Stimulated activated naive B cell treated with anti-CD40 and anti-IgM and Interleukin-4, amounts not matched to agents 10 μg/mL and 1 μg/mL and 100 μg/mL, for 72 hours (primary cell): ENCODE measurements around the gene PTPRR.
"Not testable (repeated sequence)": the region's sequence is repeated elsewhere in the genome, so short reads cannot be mapped to it uniquely, and the experiment has no call there.

Source experiments
- ATAC-seq, 2 donors: fragments of 150-1000 bp; cut with Tn5 transposase; replicated peaks; 2 replicates each; pipeline ENCODE4 v1.10.0; 2021; ENCODE audit warnings: moderate library complexity in 1 of 2
- DNase-seq: peaks from one replicate; pipeline ENCODE4 v3.0.0; 2021
- H3K27ac Mint-ChIP-seq: one replicate; pipeline ENCODE4 v1.8.0; 2022; ENCODE audit warnings: mild to moderate bottlenecking, mixed read lengths
- H3K27me3 Mint-ChIP-seq, 2 donors: one replicate each; pipeline ENCODE4 v1.8.0; 2022; ENCODE audit warnings: mixed read lengths in 2 of 2
- H3K36me3 Mint-ChIP-seq, 2 donors: one replicate each; pipeline ENCODE4 v1.8.0; 2022; ENCODE audit warnings: mixed read lengths in 2 of 2, mild to moderate bottlenecking in 1 of 2
- H3K4me1 Mint-ChIP-seq, 2 donors: one replicate each; pipeline ENCODE4 v1.8.0; 2022; ENCODE audit warnings: mixed read lengths in 2 of 2, mild to moderate bottlenecking in 1 of 2
- H3K4me3 Mint-ChIP-seq, 2 donors: one replicate each; pipeline ENCODE4 v1.8.0; 2022; ENCODE audit warnings: mild to moderate bottlenecking in 2 of 2, mixed read lengths in 2 of 2, moderate library complexity in 1 of 2
- H3K9me3 Mint-ChIP-seq, 2 donors: one replicate each; pipeline ENCODE4 v1.8.0; 2022; ENCODE audit warnings: mixed read lengths in 2 of 2, mild to moderate bottlenecking in 1 of 2

Gene PTPRR

DNA sequence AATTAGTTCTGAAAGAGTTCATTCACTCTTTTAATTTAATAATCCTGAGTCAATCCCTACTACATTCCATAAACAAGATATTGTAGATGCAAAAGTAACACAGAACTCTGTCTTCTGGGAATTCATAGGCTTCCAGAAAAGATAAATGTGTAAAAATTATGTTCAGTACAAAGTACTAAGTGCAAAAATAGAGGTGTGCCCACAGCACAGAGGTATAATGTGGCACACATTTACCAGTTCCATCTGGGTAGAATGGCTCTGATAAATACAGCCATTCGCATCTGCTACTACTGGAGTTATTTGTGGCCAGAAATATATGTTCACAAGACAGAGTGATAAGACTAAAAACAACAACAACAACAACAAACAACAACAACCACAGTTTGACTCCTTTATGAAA is 171.7 kb downstream of the PTPRR start:
- no peak for DNase-seq
- no peak for ATAC-seq
- H3K27ac Mint-ChIP-seq = no peak overlapping the region
- no peaks in the 10 kb centered on the region for H3K9me3 Mint-ChIP-seq
- H3K4me3 Mint-ChIP-seq = no peak overlapping the region
- H3K36me3 Mint-ChIP-seq = no peaks in the 10 kb centered on the region
- no peaks in the 10 kb centered on the region for H3K4me1 Mint-ChIP-seq
- H3K27me3 Mint-ChIP-seq = peaks cover 16 to 20% of the 10 kb centered on the region in 2 donors

DNA sequence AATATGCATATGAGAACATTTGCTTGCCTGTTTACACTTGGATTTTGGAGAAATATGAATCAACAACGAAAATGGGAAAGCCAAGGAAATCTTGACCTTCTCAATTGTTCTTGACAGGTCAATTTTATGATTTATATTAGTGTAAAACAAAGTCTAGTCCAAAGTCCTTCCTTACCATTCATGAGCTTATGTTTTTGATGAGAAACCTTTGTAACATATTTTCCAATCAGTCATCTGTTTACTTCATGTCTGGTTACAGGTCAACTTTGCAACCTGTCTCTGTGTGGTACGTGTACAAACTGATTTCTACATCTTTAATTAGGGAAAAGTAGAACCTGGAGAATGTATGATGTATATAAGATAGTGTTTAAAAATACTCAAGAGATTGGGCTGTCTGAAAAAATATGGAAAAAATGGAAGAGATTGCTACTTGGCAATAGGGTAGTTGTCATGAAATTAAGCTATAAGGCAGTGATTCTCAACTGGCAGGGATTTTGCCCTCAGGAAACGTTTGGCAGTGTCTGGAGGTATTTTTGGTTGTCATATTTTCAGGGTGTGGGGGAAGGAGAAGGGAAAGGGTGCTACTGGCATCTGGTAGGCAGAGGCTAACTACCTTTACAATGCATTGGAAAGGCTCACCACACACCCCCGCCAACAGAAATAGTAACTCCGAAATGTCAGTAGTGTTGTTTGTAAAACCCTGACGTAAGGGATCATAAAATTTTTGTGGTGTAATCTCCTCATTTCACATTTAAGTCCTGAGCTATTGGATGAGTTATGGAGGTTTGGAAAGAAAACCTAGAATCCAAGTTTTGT is 172.9 kb downstream of the PTPRR start:
- DNase-seq (no peak), ATAC-seq (no peak)
- peaks cover 16 to 18% of the 10 kb centered on the region in 2 donors for H3K27me3 Mint-ChIP-seq
- no peak overlapping the region for H3K4me3 Mint-ChIP-seq
- no peak overlapping the region for H3K27ac Mint-ChIP-seq
- no peaks in the 10 kb centered on the region for H3K36me3 Mint-ChIP-seq
- H3K4me1 Mint-ChIP-seq = no peaks in the 10 kb centered on the region
- no peaks in the 10 kb centered on the region for H3K9me3 Mint-ChIP-seq

DNA sequence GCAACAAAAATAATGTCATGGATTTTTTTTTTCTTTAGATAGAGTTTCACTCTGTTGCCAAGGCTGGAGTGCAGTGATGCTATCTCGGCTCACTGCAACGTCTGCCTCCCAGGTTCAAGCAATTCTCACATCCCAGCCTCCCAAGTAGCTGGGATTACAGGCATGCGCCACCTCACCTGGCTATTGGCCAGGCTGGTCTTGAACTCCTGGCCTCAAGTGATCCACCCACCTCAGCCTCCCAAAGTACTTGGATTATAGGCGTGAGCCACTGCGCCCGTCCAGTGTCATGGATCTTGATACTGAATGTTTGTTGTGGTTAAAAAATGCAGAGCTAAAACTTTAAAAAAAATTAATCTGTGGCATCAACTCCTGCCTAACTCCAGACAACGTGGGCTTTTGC is 175.5 kb downstream of the PTPRR start:
- ATAC-seq (no peak), DNase-seq (no peak)
- Mint-ChIP-seq H3K4me3 (no peak overlapping the region), H3K27ac (no peak overlapping the region), H3K36me3 (no peaks in the 10 kb centered on the region), H3K27me3 (peaks cover 5 to 11% of the 10 kb centered on the region in 2 donors), H3K9me3 (no peaks in the 10 kb centered on the region), H3K4me1 (no peaks in the 10 kb centered on the region)

DNA sequence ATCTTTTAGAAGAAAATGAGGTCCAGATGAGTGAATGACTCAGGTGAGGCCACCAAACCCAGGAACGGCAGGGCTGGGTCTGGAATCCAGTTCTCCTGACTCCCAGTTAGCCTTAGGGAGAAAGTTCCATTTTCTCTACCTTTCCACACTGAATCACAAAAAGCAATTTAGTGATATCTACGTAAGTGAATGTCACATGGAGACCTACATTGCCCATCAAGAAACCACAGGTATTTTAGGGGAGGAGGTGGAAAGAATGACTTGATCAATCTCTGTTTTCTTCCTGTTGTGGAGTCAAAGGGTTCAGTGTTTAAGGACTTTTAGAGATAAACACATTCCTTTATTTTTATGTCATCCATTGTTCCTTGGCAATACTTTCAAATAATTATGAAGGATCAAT is 176.4 kb downstream of the PTPRR start:
- Mint-ChIP-seq H3K9me3 (no peaks in the 10 kb centered on the region), H3K4me1 (no peaks in the 10 kb centered on the region), H3K27ac (no peak overlapping the region), H3K27me3 (peaks cover 10 to 11% of the 10 kb centered on the region in 2 donors), H3K36me3 (no peaks in the 10 kb centered on the region), H3K4me3 (no peak overlapping the region)
- ATAC-seq (no peak), DNase-seq (no peak)

DNA sequence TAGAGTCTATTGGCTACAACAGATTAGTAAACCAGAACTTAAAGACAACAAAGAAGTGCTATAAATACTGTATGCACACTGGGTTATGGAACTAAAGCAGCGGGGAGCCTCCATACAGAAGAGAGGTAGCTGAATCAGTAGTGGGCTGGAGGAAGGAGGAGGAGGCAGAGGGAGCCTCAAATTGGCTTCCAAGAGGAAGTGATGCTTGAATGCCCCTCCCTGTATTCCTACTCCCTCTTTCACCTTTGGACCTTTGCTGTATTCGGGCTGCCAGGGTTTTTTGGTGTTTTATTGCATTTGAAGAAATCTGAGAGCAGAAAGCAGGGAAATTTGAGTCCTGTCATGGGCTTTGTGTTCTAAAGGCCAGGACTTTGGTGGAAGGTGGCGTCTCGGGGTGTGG is 179.3 kb downstream of the PTPRR start:
- no peaks in the 10 kb centered on the region for H3K36me3 Mint-ChIP-seq
- no peaks in the 10 kb centered on the region for H3K9me3 Mint-ChIP-seq
- H3K4me1 Mint-ChIP-seq = no peaks in the 10 kb centered on the region
- no peak overlapping the region for H3K27ac Mint-ChIP-seq
- H3K4me3 Mint-ChIP-seq = no peak overlapping the region
- H3K27me3 Mint-ChIP-seq = peaks cover 12 to 19% of the 10 kb centered on the region in 2 donors
- no peak for DNase-seq
- no peak for ATAC-seq

DNA sequence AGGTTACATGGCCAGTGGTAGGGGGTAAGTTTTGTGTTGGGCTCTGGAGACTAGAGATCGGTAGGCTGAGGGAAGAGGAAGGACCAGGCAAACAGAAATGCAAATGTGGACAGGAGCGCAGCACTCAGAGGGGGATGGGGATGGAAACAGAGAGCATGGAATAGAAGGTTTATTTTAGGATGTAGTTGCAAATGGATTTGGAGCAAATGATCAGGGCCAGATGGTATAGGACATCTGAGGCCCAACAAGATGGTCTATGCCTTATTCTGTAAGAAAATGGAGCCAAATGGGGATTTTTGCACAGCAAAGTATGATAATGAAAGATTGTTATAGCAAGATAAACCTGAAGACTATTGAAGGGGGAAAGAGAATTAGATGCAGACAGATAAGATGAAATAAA is 180.8 kb downstream of the PTPRR start:
- Mint-ChIP-seq H3K9me3 (peaks cover 3 to 4% of the 10 kb centered on the region in 2 donors), H3K36me3 (no peaks in the 10 kb centered on the region), H3K4me1 (no peaks in the 10 kb centered on the region), H3K4me3 (no peak overlapping the region), H3K27me3 (peaks cover 16 to 19% of the 10 kb centered on the region in 2 donors), H3K27ac (no peak overlapping the region)
- no peak for DNase-seq
- ATAC-seq = no peak

DNA sequence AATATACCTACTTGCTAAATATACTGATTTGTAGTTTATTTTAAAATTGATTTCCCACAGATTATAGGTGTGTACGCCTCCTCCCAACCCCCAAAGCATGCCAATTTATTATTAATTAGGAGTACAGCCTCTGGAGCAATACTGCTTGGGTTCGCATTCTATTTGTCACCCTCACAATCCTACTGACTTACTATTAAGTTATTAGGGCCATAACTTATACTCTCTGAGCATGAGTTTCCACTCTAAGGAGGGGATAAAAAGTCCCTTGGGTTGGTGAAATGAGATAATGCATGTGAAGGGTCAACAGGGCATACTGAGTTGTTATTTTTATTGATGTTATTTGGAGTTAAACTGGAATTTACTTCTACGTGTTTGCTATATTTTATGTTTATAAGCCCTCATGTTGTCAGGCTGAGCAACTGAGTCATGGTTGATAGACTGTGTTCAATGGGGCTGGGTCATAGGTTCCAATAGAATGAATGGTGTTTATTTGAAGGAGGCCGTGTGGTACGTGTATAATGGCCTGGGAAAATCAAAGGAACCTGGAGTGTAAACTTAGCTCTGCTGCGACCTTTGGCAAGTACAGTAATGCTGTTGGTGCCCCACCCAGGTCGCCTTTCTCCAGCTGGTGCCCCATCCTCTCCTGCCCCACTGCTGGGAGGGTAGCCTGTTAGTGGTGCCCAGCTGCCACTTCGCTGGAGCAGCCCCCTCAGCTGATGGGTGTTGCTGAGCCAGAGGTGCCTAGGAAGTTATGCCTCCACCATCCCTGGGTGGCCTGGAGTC is 184.0 kb downstream of the PTPRR start:
- ATAC-seq (no peak), DNase-seq (no peak)
- Mint-ChIP-seq H3K27me3 (peaks cover 14 to 19% of the 10 kb centered on the region in 2 donors), H3K4me1 (no peaks in the 10 kb centered on the region), H3K4me3 (no peak overlapping the region), H3K27ac (no peak overlapping the region), H3K9me3 (peaks cover 3 to 4% of the 10 kb centered on the region in 2 donors), H3K36me3 (no peaks in the 10 kb centered on the region)

DNA sequence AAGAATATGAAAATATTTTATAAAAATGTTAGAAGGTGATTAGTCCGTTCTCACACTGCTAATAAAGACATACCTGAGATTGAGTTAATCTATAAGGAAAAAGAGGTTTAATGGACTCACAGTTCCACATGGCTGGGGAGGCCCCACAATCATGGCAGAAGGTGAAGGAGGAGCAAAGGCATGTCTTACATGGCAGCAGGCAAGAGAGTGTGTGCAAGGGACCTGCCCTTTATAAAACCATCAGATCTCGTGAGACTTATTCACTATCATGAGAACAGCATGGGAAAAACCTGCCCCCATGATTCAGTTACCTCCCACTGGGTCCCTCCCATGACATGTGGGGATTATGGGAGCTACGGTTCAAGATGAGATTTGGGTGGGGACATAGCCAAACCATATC is 185.3 kb downstream of the PTPRR start:
- not testable (repeated sequence) for H3K27ac Mint-ChIP-seq, H3K4me3 Mint-ChIP-seq, DNase-seq, ATAC-seq, H3K9me3 Mint-ChIP-seq, H3K4me1 Mint-ChIP-seq, H3K36me3 Mint-ChIP-seq
- H3K27me3 Mint-ChIP-seq = peaks cover 14% of the 10 kb centered on the region in 2 donors

DNA sequence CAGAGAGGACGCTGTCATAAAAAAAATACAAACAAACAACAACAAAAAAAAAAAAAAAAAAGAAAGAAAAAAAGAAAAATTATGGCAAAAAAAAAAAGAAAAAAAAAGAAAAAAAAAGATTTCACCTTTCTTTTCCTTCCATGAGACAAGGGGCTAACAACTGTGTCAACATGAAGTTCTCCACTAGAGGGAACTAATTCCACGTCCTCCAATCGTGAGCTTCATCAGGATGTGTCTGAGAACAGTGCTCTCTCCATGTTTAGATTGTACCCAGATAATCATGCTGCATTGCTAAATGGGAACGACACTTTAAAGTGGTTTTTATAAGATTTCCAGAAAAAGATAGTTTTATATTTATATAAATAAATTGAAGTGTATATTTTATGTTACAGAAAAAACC is 187.2 kb downstream of the PTPRR start:
- ATAC-seq (peak; percentile 69 to 79), DNase-seq (no peak)
- H3K27me3 Mint-ChIP-seq = peaks cover 9 to 14% of the 10 kb centered on the region in 2 donors
- H3K36me3 Mint-ChIP-seq = no peaks in the 10 kb centered on the region
- no peak overlapping the region for H3K27ac Mint-ChIP-seq
- H3K4me3 Mint-ChIP-seq = no peak overlapping the region
- no peaks in the 10 kb centered on the region for H3K4me1 Mint-ChIP-seq
- H3K9me3 Mint-ChIP-seq = peaks cover 3 to 4% of the 10 kb centered on the region in 2 donors

DNA sequence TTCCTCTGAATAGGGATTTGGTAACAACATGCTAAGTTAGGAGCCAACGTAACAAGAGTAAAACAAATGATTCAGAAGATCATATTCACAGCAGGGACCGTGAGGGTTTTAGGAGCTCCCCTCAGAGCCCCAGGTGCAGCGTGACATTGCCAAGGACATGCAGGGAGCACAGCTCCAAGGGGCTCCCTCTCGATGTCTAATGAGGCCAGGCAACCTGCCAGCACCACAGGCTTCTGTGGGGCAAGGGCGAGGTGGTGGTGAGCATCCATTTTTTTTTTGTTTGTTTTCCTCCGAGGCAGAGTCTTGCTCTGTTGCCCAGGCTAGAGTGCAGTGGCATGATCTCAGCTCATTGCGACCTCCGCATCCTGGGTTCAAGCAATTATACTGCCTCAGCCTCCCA is 188.3 kb downstream of the PTPRR start:
- ATAC-seq (no peak), DNase-seq (no peak)
- H3K27me3 Mint-ChIP-seq = peaks cover 9 to 10% of the 10 kb centered on the region in 2 donors
- H3K4me1 Mint-ChIP-seq = no peaks in the 10 kb centered on the region
- H3K27ac Mint-ChIP-seq = no peak overlapping the region
- H3K36me3 Mint-ChIP-seq = no peaks in the 10 kb centered on the region
- H3K4me3 Mint-ChIP-seq = no peak overlapping the region
- peaks cover 3 to 4% of the 10 kb centered on the region in 2 donors for H3K9me3 Mint-ChIP-seq

DNA sequence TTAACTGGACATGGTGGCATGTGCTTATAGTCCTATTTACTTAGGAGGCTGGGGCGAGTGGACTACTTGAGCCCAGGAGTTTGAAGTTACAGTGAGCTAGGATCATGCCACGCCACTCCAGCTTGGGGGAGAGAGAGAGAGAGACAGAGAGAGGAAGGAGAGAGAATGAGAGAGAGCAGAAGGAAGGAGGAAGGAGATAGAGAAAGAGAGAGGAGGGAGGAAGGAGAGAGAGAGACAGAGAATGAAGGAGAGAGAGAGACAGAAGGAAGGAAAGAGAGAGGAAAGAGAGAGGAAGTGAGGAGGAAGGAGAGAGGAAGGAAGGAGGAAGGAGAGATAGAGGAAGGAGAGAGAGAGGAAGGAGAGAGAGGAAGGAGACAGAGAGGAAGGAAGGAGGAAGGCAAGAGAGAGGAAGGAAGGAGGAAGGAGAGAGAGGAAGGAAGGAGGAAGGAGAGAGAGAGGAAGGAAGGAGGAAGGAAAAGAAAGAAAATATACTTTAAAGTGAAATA is 189.8 kb downstream of the PTPRR start:
- Mint-ChIP-seq H3K9me3 (peaks cover 1 to 4% of the 10 kb centered on the region in 2 donors), H3K27me3 (peaks cover 4 to 6% of the 10 kb centered on the region in 2 donors), H3K4me3 (no peak overlapping the region), H3K4me1 (no peaks in the 10 kb centered on the region), H3K36me3 (no peaks in the 10 kb centered on the region), H3K27ac (no peak overlapping the region)
- DNase-seq = no peak
- no peak for ATAC-seq

DNA sequence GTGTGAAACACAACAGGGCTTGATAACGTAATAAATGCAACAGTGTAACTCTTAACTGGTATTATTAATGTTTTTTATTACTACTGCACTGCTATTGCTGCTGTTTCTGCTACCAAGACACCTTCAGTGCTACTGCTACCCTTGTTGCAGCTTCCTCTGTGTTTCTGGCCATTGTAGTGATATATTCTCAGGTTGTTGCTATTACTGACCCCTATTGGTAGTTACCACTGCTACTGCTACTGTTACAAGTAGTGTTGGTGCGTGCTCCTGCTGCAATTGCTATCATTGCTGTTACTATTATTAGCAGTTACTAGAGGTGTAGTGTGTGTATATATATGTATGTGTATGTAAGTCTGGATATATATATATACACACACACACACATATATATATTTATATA is 196.1 kb downstream of the PTPRR start:
- no peaks in the 10 kb centered on the region for H3K36me3 Mint-ChIP-seq
- H3K4me3 Mint-ChIP-seq = no peak overlapping the region
- peaks cover 3 to 5% of the 10 kb centered on the region in 2 donors for H3K4me1 Mint-ChIP-seq
- no peaks in the 10 kb centered on the region for H3K9me3 Mint-ChIP-seq
- peaks cover 8 to 10% of the 10 kb centered on the region in 2 donors for H3K27me3 Mint-ChIP-seq
- DNase-seq = no peak
- ATAC-seq = no peak
- H3K27ac Mint-ChIP-seq = no peak overlapping the region

DNA sequence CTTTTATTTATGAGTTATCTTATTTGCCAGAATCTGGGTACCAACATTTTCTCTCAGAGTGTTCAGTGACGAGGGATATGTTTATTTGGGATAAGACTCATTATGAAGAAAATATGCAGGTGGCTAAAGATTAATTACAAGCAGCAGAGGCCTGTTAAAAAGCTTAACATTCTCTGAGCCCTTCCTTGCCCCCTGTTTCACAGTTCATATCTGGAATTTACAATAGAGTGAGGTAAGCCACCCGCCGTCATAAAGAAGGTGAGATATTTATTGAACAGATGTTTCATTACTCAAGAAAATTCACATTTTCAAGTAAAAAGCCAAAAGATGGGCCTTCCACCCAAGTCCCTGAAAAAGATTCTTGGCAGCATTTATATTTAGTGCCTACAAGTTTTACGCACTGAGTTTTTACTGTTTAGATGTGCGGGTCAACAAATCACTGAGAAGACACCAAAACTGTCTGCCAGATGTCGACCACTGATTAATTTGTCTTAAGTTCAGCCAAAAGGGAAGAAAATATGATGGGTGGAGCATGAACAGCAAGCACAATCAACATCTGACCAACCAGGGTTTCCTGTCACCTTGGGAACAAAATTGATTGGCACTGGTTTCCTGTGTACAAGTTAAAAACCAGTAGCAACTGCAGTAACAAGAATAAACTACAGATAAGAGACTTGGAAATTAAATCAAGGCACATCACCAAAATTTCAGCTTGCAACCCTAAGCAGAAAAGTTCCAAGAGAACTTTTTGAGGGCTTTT is 197.8 kb downstream of the PTPRR start:
- peaks cover 3 to 5% of the 10 kb centered on the region in 2 donors for H3K4me1 Mint-ChIP-seq
- no peaks in the 10 kb centered on the region for H3K36me3 Mint-ChIP-seq
- ATAC-seq (no peak), DNase-seq (no peak)
- no peaks in the 10 kb centered on the region for H3K9me3 Mint-ChIP-seq
- H3K27ac Mint-ChIP-seq = no peak overlapping the region
- H3K4me3 Mint-ChIP-seq = no peak overlapping the region
- H3K27me3 Mint-ChIP-seq = peaks cover 12 to 16% of the 10 kb centered on the region in 2 donors

DNA sequence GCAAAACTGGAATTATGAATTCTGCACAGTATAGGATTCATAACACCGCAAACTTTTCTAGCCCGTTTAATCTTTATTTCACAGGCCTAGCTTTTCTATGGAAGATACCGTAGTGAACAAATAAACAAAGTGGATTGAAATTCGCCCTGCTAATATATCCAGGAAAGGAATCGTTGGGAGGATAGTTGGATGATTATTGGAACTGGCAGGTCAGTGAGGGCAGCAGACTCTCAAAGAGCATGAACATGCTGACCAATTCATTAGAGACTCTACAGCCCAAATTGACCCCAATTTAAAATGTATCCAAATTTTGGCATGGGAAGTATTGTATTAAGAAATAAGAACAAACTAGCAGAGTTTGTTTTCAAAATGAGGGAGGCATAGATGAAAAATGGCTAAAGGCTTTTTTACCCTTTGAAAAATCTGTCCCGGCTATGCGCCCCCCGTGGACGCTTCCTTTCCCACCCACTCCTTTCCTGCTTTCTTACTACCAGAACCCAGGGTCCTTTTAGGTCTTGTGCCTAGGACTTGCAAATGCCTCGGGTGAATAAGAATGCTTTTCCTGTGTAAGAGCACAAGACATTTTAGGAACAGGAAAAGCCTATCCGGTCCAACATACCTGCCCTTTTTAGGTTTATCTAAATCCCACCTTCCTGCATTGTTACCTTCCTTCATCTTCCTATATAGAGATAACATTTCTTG is 198.7 kb downstream of the PTPRR start:
- Mint-ChIP-seq H3K27me3 (peaks cover 12 to 16% of the 10 kb centered on the region in 2 donors), H3K9me3 (no peaks in the 10 kb centered on the region), H3K36me3 (no peaks in the 10 kb centered on the region), H3K4me3 (no peak overlapping the region), H3K4me1 (peaks cover 3 to 5% of the 10 kb centered on the region in 2 donors), H3K27ac (no peak overlapping the region)
- DNase-seq = no peak
- ATAC-seq = no peak
